ENCODE results near the gene EVI5L. TPM values are rescaled to one million over a fixed set of nuclear protein-coding genes. Genes with fewer than 3 reads are reported as not detected.

Gene EVI5L
- total and polyA plus RNA-seq, 2 donors (not counting 3 experiments of a cell fraction or from before 2014, with no cell fraction given): 11.9 to 13.5 TPM

DNA sequence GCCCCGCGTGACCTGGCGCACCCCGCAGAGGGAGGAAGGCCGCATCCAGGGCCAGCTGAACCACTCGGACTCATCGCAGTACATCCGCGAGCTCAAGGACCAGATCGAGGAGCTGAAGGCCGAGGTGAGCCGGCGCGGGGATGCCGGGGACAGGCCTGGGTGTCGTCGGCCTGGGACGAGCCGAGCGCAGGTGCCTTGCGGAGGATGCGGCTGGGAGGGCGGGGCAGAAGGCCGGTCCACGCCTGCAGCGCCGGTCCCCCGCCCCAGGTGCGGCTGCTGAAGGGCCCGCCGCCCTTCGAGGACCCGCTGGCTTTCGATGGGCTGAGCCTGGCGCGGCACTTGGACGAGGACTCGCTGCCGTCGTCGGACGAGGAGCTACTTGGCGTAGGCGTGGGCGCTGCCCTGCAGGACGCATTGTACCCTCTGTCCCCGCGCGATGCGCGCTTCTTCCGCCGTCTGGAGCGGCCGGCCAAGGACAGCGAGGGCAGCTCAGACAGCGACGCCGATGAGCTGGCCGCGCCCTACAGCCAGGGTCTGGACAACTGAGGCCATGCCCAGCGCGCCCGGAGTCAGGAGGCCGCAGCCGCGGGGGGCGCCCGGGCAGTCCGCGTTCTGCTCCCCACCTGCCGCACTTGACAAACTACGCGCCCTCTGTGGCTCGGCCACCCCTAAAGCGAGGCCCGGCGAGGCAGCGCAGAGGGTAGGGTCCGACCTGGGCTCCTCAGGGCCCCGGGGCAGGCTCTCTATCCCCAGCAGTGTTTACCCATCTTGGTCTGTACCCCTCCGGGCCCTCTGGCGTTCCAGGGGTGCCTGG is 33.3 kb downstream of the EVI5L start:
- DNase-seq (ENCODE audit: low read depth, low spot score) (no peak), FAIRE-seq (no peak)
- BruUV-seq (replicated peaks): no TSS peak
- H3K4me3 ChIP-seq (replicated peaks in 1 of 3; ENCODE audit: insufficient read depth in 1 of 3, low read depth in 1 of 3, low read length in 3 of 3): no peak overlapping the region
- no peaks in the 10 kb centered on the region for H3K9me1 ChIP-seq (replicated peaks; ENCODE audit: control insufficient read depth, extremely low read depth, insufficient read depth, low read length)
- H3K9ac ChIP-seq (replicated peaks; ENCODE audit: extremely low read depth, insufficient read depth, low read length): no peak overlapping the region
- no peaks in the 10 kb centered on the region for H3K9me3 ChIP-seq (replicated peaks; ENCODE audit: control insufficient read depth, insufficient read depth, low read length)
- peaks cover under 1% of the 10 kb centered on the region for H3K4me1 ChIP-seq (ENCODE audit: control insufficient read depth, extremely low read depth, insufficient read depth, low read length)
- no peaks in the 10 kb centered on the region for H3K79me2 ChIP-seq (ENCODE audit: control insufficient read depth, insufficient read depth, low read length)
- peaks cover 12 to 21% of the 10 kb centered on the region in 2 experiments for H3K27me3 ChIP-seq (ENCODE audit: control insufficient read depth in 2 of 2, insufficient read depth in 2 of 2, low read length in 2 of 2)
- dilution Hi-C loops (cut with MboI; ENCODE audit: extremely low pct_ligation_motif_present, low sequenced_read_pairs) (no loop called here), intact Hi-C loops (cut with micrococcal nuclease) (no loop called here)
- peak; percentile 78 for TF ChIP-seq EZH2 (IDR thresholded peaks at IDR 0.05; ENCODE audit: borderline replicate concordance, low read depth, low read length, severe bottlenecking)
- no peak for TF ChIP-seq JUN (IDR thresholded peaks at IDR 0.05; ENCODE audit: borderline replicate concordance, insufficient read depth, insufficient read length, low read depth)
- POLR2A ChIA-PET: no interaction called here
- H2AFZ ChIP-seq (ENCODE audit: low read depth, low read length): no peak overlapping the region
- no peaks in the 10 kb centered on the region for H3K36me3 ChIP-seq (ENCODE audit: control insufficient read depth in 2 of 2, extremely low read depth in 1 of 2, insufficient read depth in 2 of 2, low read length in 2 of 2)
- H3K4me2 ChIP-seq (ENCODE audit: insufficient read depth, low read length): no peak overlapping the region
- CTCF ChIA-PET: interaction anchor here (1.2 kb wide), 1 partner anchor 9 kb away, joined by 3 read pairs; no protein-coding TSS in a partner anchor
- no peak overlapping the region for H3K27ac ChIP-seq (ENCODE audit: insufficient read depth, low read depth, low read length)
- H4K20me1 ChIP-seq (replicated peaks; ENCODE audit: control insufficient read depth, extremely low read depth, insufficient read depth, low read length): no peaks in the 10 kb centered on the region

DNA sequence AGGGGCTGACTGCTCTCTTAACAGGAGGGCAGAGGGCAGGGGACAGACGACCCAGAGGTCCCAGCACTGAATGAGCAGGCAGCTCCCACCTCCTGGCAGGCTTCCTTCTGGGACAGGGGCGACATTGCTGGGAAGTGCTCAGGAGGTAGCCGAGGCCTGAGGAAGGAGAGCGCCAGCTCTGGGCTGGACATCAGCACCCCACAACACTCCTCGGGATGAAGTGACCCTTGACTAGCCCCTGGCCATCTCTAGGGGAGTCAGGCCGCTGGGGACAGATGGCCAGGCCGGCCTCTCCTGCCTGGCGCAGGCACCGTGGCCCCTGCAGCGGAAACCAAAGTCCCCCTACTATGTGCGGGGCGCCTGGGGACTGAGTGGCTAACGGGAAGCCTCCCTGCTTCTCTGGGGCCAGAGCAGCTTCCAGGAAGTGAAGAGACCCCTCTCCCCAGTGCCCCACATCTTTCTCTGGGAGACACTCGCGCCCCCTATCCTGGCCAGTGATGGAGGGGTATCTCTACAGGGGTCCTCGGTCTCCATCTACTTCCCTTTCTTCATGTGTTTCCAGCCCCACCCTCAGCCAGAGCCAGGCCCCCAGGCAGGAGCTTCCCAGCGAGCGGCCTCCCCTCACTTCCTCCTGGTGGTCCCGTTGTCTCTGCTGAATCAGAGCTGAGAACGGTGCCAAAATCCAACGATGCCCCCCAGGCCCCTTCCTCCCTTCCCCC is 34.1 kb downstream of the EVI5L start:
- TF ChIP-seq EZH2 (IDR thresholded peaks at IDR 0.05; ENCODE audit: borderline replicate concordance, low read depth, low read length, severe bottlenecking): peak; percentile 62
- no peak for TF ChIP-seq FOS (IDR thresholded peaks at IDR 0.05; ENCODE audit: borderline replicate concordance, insufficient read depth, low read length)
- TF ChIP-seq, protein P1, sequence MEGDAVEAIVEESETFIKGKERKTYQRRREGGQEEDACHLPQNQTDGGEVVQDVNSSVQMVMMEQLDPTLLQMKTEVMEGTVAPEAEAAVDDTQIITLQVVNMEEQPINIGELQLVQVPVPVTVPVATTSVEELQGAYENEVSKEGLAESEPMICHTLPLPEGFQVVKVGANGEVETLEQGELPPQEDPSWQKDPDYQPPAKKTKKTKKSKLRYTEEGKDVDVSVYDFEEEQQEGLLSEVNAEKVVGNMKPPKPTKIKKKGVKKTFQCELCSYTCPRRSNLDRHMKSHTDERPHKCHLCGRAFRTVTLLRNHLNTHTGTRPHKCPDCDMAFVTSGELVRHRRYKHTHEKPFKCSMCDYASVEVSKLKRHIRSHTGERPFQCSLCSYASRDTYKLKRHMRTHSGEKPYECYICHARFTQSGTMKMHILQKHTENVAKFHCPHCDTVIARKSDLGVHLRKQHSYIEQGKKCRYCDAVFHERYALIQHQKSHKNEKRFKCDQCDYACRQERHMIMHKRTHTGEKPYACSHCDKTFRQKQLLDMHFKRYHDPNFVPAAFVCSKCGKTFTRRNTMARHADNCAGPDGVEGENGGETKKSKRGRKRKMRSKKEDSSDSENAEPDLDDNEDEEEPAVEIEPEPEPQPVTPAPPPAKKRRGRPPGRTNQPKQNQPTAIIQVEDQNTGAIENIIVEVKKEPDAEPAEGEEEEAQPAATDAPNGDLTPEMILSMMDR (IDR thresholded peaks at IDR 0.05; ENCODE audit: extremely low read depth in 1 of 2, insufficient read depth in 1 of 2, low read depth in 1 of 2, low read length in 2 of 2): no peak
- H4K20me1 ChIP-seq (replicated peaks; ENCODE audit: control insufficient read depth, extremely low read depth, insufficient read depth, low read length): no peaks in the 10 kb centered on the region
- intact Hi-C loops (cut with micrococcal nuclease): no loop called here
- H3K9me1 ChIP-seq (replicated peaks; ENCODE audit: control insufficient read depth, extremely low read depth, insufficient read depth, low read length): no peaks in the 10 kb centered on the region
- H3K4me1 ChIP-seq (ENCODE audit: control insufficient read depth, extremely low read depth, insufficient read depth, low read length): peaks cover 7% of the 10 kb centered on the region
- ChIA-PET CTCF (interaction anchor here (1.2 kb wide), 1 partner anchor 10 kb away, joined by 3 read pairs; no protein-coding TSS in a partner anchor), POLR2A (no interaction called here)
- FAIRE-seq (no peak), DNase-seq (ENCODE audit: low read depth, low spot score) (no peak)
- no peaks in the 10 kb centered on the region for H3K79me2 ChIP-seq (ENCODE audit: control insufficient read depth, insufficient read depth, low read length)
- dilution Hi-C loops (cut with MboI; ENCODE audit: extremely low pct_ligation_motif_present, low sequenced_read_pairs): no loop called here
- H2AFZ ChIP-seq (ENCODE audit: low read depth, low read length): no peak overlapping the region
- H3K36me3 ChIP-seq (ENCODE audit: control insufficient read depth in 2 of 2, extremely low read depth in 1 of 2, insufficient read depth in 2 of 2, low read length in 2 of 2): no peaks in the 10 kb centered on the region
- no peak overlapping the region for H3K4me2 ChIP-seq (ENCODE audit: insufficient read depth, low read length)
- H3K27me3 ChIP-seq (ENCODE audit: control insufficient read depth in 2 of 2, insufficient read depth in 2 of 2, low read length in 2 of 2): peaks cover 12 to 21% of the 10 kb centered on the region in 2 experiments
- H3K4me3 ChIP-seq (replicated peaks in 1 of 3; ENCODE audit: insufficient read depth in 1 of 3, low read depth in 1 of 3, low read length in 3 of 3): no peak overlapping the region
- no peak overlapping the region for H3K9ac ChIP-seq (replicated peaks; ENCODE audit: extremely low read depth, insufficient read depth, low read length)
- TSS peak; percentile 19 for BruUV-seq (replicated peaks)
- no peak overlapping the region for H3K27ac ChIP-seq (ENCODE audit: insufficient read depth, low read depth, low read length)
- H3K9me3 ChIP-seq (replicated peaks; ENCODE audit: control insufficient read depth, insufficient read depth, low read length): no peaks in the 10 kb centered on the region

All from endothelial cell of umbilical vein (primary cell).